GM12865 (cell line): ENCODE results near the gene WDFY4.

ENCODE experiments used
- DNase-seq: peaks from one replicate; pipeline ENCODE4 v3.0.0; 2010; ENCODE audit warnings: low read depth
- H3K4me3 ChIP-seq: 2 replicates; pipeline ENCODE4 v1.5.1; 2011; ENCODE audit warnings: mild to moderate bottlenecking, low read depth, low read length, control low read depth
- TF ChIP-seq, protein P1 (sequence below): IDR thresholded peaks from 2 replicates; pipeline ENCODE4 v1.5.1; 2011; ENCODE audit warnings: low read length, control low read depth, low read depth, inconsistent platforms; ENCODE audit not compliant: insufficient read depth; ENCODE audit errors: missing control alignments

WDFY4 gene

DNA sequence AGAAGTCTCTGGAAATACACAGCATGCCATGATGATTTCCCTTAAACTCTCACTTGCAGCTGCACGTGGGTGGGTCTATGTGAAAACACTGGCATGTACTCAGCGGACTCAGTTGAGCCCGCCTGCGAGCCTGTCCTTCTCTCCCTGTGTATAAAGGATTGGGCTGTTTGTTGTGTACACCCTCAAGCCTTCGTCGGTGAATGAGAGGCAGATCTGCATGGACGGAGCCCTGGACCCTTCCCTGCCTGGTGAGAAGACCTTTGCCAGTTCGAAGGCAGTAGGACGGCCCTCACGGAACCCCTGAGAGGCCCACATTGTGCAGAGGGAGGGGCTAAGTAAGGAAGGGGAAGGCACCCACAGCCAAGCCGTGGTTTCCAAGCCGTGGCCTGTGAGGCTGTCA, 121.2 kb downstream of the WDFY4 start:
- H3K4me3 ChIP-seq, result no peak overlapping the region
- TF ChIP-seq, protein P1, sequence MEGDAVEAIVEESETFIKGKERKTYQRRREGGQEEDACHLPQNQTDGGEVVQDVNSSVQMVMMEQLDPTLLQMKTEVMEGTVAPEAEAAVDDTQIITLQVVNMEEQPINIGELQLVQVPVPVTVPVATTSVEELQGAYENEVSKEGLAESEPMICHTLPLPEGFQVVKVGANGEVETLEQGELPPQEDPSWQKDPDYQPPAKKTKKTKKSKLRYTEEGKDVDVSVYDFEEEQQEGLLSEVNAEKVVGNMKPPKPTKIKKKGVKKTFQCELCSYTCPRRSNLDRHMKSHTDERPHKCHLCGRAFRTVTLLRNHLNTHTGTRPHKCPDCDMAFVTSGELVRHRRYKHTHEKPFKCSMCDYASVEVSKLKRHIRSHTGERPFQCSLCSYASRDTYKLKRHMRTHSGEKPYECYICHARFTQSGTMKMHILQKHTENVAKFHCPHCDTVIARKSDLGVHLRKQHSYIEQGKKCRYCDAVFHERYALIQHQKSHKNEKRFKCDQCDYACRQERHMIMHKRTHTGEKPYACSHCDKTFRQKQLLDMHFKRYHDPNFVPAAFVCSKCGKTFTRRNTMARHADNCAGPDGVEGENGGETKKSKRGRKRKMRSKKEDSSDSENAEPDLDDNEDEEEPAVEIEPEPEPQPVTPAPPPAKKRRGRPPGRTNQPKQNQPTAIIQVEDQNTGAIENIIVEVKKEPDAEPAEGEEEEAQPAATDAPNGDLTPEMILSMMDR, result no peak
- no peak for DNase-seq

- DNase-seq, result no peak
- H3K4me3 ChIP-seq, result no peak overlapping the region
- TF ChIP-seq, protein P1, result no peak
Measured at GRCh38 chr10:48806342-48806741, 121.7 kb downstream of the WDFY4 start.

GRCh38 chr10:48807791-48808470, 123.3 kb downstream of the WDFY4 start:
- TF ChIP-seq, protein P1, result no peak
- no peak overlapping the region for H3K4me3 ChIP-seq
- no peak for DNase-seq

GRCh38 chr10:48809261-48809660, 124.6 kb downstream of the WDFY4 start:
- no peak overlapping the region for H3K4me3 ChIP-seq
- no peak for DNase-seq
- TF ChIP-seq, protein P1, result no peak

DNA sequence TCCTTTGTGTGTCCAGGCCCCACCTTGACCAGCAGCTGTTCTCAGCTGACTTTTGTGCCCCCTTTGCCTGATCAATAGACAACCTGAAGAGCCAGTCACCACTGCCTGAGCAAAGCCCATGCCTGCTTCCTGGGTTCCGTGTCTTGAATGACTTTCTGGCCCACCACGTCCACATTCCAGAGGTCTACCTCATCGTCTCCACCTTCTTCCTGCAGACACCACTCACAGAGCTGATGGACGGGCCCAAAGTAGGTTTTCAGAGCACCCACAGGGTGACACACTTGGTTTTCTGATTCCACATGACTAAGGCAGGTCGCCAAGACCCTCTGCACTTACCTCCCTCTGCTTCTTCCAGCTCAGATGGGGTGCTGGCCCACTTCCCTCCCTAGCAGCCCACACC, 126.8 kb downstream of the WDFY4 start:
- no peak for DNase-seq
- no peak overlapping the region for H3K4me3 ChIP-seq
- TF ChIP-seq, protein P1, result no peak

DNA sequence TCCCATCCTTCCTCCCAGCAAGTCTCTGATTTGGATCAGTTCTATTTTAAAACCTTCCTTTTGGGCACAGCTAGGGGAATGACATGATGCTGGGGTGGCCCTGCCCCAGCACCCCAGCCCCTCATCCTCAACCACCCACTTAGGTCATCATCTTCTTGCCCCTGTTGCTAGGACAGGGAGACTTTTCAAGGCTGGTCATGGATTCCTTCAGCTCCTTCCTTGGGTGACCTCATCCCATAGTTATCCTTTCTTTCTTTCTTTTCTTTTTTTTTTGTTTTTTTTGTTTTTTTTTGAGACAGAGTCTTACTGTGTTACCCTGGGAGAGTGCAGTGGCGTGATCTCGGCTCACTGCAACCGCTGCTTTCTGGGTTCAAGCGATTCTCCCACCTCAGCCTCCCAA, 127.2 kb downstream of the WDFY4 start:
- H3K4me3 ChIP-seq, result no peak overlapping the region
- no peak for DNase-seq
- TF ChIP-seq, protein P1, result no peak

DNA sequence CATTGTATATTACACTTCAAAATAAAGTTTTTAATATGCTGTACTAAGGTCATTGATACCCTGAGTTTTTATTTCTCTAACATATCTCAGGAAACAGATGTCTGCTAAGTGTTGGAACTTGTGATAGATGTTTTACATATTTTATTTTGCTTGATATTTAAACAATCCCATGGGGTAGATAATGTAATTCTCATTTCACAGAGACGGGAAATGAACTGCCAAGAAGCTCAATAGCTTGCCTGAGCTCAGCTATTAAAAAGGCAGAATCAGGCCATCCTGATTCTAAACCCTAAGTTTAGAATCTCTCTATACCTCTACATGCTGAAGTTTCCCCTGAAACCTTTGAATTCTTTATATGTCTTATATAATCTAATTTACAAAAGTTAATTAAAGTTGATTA, 128.6 kb downstream of the WDFY4 start:
- DNase-seq, result no peak
- H3K4me3 ChIP-seq, result no peak overlapping the region
- TF ChIP-seq, protein P1, result no peak
